GM10266 (cell line): ENCODE results near the gene GAPDHS.

Experiments
- DNase-seq: peaks from one replicate; pipeline ENCODE4 v3.0.0; 2012; ENCODE audit errors: extremely low spot score
- TF ChIP-seq, protein P1 (sequence below): IDR thresholded peaks from 2 replicates; pipeline ENCODE4 v1.5.1; 2012; ENCODE audit warnings: mild to moderate bottlenecking, low read depth; ENCODE audit not compliant: control insufficient read depth, insufficient read depth; ENCODE audit errors: missing control alignments

GAPDHS gene

DNA sequence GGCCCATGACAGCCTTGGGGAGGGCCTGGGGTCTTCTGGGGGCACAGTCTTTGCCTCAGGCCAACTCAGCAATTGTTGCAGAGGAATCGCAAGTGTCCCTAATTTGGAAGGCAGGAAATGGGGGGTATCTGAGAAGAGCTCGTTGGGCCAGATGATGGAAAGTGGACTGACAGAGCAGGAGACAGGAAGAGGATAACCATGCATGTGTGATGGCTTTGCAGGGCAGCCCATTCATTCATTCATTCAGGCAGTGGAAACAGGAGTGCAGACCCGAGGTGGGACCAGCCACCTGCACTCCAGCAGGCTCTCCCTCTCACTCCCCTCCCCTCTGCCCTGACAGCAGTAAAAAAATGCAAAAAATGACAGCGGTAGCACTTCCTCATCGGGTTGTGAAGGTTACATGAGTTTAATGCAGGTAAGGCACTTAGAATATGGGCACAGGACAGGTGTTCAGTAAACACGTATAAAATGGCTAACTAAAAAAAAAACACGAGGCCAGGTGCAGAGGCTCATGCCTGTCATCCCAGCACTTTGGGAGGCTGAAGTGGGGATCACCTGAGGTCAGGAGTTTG lies 7.2 kb downstream of the GAPDHS start:
- TF ChIP-seq, protein P1, sequence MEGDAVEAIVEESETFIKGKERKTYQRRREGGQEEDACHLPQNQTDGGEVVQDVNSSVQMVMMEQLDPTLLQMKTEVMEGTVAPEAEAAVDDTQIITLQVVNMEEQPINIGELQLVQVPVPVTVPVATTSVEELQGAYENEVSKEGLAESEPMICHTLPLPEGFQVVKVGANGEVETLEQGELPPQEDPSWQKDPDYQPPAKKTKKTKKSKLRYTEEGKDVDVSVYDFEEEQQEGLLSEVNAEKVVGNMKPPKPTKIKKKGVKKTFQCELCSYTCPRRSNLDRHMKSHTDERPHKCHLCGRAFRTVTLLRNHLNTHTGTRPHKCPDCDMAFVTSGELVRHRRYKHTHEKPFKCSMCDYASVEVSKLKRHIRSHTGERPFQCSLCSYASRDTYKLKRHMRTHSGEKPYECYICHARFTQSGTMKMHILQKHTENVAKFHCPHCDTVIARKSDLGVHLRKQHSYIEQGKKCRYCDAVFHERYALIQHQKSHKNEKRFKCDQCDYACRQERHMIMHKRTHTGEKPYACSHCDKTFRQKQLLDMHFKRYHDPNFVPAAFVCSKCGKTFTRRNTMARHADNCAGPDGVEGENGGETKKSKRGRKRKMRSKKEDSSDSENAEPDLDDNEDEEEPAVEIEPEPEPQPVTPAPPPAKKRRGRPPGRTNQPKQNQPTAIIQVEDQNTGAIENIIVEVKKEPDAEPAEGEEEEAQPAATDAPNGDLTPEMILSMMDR: no peak
- no peak for DNase-seq

DNA sequence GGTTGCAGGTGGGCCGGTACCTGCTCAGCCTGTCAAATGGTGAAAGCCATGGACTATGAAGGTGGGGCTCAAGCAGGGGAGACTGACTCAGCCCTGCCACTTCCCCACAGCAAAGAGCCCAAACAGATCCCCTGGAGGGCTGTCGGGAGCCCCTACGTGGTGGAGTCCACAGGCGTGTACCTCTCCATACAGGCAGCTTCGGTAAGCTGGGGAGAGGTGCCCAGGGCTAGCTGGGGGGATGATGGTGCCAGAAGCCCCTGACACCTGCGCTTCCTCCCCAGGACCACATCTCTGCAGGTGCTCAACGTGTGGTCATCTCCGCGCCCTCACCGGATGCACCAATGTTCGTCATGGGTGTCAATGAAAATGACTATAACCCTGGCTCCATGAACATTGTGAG lies 9.0 kb downstream of the GAPDHS start:
- no peak for DNase-seq
- TF ChIP-seq, protein P1: no peak

GRCh38 chr19:35543280-35544109 lies 10.2 kb downstream of the GAPDHS start:
- TF ChIP-seq, protein P1: no peak
- no peak for DNase-seq

DNA sequence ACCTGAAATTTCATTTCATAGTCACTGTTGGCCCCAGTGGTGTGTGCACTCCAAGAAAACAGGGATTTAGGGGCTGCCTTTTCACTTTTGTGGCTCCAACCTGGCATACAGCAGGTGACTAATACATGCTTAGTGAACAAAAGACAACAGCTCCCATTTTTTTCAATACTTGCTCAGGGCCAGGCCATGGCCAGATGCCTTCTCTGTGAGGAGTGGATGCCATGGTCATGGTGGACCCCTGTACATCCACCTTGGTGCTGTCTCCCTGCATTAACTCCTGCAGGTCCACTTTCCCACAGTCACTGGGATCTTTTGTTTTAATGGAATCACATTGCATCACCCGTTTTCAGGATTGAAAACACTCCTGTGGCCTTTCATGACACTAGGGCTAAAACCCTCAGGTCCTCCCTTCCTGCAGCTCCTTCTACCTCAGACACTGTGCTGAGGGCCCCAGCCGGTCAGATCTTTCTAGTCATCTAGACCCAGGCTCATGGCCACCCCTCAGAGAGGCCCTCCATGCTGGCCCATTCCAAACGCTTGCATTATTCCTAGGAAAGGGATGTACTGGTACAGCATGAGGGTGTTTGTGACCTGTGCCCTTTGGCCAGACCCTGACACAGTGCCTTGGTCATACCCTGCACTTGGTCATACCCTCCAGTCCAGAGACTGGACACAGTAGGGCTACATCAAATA lies 11.0 kb downstream of the GAPDHS start:
- DNase-seq: no peak
- TF ChIP-seq, protein P1: no peak

DNA sequence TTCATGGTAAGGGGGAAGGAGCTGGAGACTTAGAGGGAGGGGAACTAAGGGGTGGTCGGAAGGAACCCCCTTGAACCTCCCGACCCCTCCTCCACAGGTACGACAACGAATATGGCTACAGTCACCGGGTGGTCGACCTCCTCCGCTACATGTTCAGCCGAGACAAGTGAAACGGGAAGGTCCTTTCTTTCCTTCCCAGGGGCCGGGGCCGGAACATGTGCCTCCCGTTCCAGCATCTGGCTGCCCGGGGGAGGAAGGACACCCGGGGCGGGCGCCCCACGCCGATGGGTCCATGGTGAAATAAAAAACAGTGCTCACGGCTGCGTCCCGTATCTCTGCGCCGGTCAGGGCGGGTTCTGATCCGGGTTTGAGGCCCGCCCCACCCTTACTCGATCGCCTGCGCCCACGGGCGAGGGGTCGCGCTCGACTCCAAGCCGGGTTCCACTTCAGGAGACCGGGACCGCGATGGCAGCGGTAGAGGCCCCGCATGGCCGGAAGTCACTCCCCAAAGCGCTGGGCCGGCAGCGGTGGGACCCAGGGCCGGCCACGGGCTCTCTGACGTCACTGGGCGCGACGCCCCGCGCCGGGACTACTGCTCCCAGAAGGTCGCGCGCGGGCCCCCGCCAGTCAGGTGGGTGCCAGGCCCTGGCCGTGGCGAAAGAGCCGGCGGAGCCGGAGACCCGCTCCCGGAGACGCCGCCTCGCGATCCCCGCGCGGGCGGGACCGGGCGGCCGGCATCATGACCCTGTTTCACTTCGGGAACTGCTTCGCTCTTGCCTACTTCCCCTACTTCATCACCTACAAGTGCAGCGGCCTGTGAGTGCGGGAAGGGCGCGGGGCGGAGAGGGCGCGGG lies 12.0 kb downstream of the GAPDHS start, which contains the start of gene TMEM147:
Gene TMEM147, plus strand, starts transcription at position 626 of the 854 bp plus-strand sequence. Its CDS starts 114 bp downstream, at position 740.
- peak; percentile 98 for DNase-seq
- TF ChIP-seq, protein P1: no peak

DNA sequence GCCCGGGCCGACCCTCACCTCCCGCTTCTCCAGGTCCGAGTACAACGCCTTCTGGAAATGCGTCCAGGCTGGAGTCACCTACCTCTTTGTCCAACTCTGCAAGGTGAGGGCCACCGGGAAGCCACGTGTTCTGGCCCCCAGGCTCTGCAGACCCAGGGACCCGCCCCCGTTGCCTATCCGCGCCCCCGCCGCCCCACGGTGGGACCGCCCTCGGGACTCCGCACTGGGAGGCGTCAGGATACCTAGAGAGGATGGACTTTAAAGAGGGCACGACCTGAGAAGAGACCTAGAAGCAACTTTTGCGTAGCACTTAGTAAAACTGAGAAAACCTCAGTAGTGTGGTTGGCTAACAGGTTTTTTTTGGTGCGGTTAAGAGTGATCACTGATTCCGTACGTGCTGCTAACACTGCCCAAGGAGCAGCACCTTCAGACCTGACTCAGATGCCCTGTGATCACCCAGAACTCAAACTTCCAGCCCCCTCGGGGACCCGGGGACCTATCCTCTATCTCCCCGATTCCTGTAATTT lies 12.7 kb downstream of the GAPDHS start:
- TF ChIP-seq, protein P1: no peak
- DNase-seq: peak; percentile 80
